Colonic mucosa (tissue), 4 donors: Measurements from ENCODE around the gene ZNF415. TPM values are rescaled to one million over a fixed set of nuclear protein-coding genes. Genes with fewer than 3 reads are reported as not detected.
"Not testable (repeated sequence)": the region's sequence is repeated elsewhere in the genome, so short reads cannot be mapped to it uniquely, and the experiment has no call there.

Experiments
- DNase-seq: peaks from one replicate; pipeline ENCODE4 v3.0.0-alpha.2; 2020
- H3K27ac ChIP-seq: fragments of 200-600 bp; one replicate; pipeline ENCODE4 v1.8.0; 2021
- H3K27me3 ChIP-seq: fragments of 200-600 bp; one replicate; pipeline ENCODE4 v1.8.0; 2021
- H3K36me3 ChIP-seq: fragments of 200-600 bp; one replicate; pipeline ENCODE4 v1.8.0; 2021
- H3K4me1 ChIP-seq: fragments of 200-600 bp; one replicate; pipeline ENCODE4 v1.8.0; 2021; ENCODE audit warnings: mild to moderate bottlenecking
- H3K4me3 ChIP-seq: fragments of 200-600 bp; one replicate; pipeline ENCODE4 v1.8.0; 2021
- H3K9ac ChIP-seq, 2 donors: one replicate each; pipeline ENCODE4 v1.7.0; 2013; ENCODE audit warnings: control low read depth in 2 of 2, low read depth in 2 of 2, low read length in 2 of 2
- H3K9me3 ChIP-seq: fragments of 200-600 bp; one replicate; pipeline ENCODE4 v1.8.0; 2021
- intact Hi-C: fragments of 100-400 bp; cut with DNase I; formaldehyde crosslinking; loops from one replicate; pipeline ENCODE4 v1.14.1; 2022
- total RNA-seq, 2 donors: library from RNA; stranded (reverse); fragmentation: NEBNext Ultra II Directional in 1 of 2; extraction: Animal tissue kit (Norgen Biotek cat#: 25700) in 1 of 2; gene quantifications; one replicate each; pipeline ENCODE4 v1.2.1, GENCODE V29; 2021
- TF ChIP-seq, protein P1 (sequence below): fragments of 200-600 bp; IDR thresholded peaks from one replicate; pipeline ENCODE4 v1.8.0; 2022; ENCODE audit warnings: antibody characterized with exemption, mild to moderate bottlenecking
- donor health status: healthy.
- donor health status: DM: no; HTN: no; CAD: no.
- donor health status: DM: no; HTN: no; CAD: no.

ZNF415 gene
- total RNA-seq, 2 donors from 2014 or later: 2.0 to 4.9 TPM

DNA sequence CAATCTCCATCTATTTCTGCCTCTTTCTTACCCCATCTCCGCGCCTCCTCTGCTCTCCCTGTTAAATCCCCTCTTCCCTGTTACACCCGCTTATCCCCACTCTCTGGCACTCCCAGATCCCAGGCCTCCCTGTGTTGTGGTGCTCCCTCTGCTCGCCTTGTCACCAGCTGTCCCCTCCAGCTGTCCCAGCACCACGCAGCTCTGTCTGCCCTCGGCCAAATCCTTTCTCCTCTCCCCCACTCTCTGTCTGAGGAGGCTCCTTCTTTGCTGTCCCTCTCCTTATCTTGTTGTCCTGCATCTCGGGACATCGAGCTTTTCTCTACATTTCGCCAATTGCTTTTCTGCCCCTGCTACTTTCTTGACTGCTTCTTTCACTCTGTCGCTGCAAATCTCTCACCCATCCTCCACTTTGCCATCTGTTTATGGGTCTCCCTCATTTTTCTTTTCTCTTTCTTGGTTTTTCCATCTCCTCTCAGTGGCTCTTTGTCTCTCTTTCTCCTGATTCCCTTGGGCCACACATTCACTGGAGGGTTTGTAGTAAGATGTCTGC lies 30.4 kb downstream of the ZNF415 start:
- Histone ChIP-seq H3K27ac (peak overlapping the region; percentile 87), H3K9ac (peak overlapping the region; percentile 86 to 93), H3K4me1 (peaks cover 9% of the 10 kb centered on the region), H3K27me3 (no peaks in the 10 kb centered on the region), H3K4me3 (peak overlapping the region; percentile 67), H3K36me3 (no peaks in the 10 kb centered on the region), H3K9me3 (no peaks in the 10 kb centered on the region)
- DNase-seq: no peak
- TF ChIP-seq, protein P1, sequence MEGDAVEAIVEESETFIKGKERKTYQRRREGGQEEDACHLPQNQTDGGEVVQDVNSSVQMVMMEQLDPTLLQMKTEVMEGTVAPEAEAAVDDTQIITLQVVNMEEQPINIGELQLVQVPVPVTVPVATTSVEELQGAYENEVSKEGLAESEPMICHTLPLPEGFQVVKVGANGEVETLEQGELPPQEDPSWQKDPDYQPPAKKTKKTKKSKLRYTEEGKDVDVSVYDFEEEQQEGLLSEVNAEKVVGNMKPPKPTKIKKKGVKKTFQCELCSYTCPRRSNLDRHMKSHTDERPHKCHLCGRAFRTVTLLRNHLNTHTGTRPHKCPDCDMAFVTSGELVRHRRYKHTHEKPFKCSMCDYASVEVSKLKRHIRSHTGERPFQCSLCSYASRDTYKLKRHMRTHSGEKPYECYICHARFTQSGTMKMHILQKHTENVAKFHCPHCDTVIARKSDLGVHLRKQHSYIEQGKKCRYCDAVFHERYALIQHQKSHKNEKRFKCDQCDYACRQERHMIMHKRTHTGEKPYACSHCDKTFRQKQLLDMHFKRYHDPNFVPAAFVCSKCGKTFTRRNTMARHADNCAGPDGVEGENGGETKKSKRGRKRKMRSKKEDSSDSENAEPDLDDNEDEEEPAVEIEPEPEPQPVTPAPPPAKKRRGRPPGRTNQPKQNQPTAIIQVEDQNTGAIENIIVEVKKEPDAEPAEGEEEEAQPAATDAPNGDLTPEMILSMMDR: no peak
- intact Hi-C loops: loop anchor here (5.0 kb wide), 1 partner anchor 90 kb away; the partner anchor contains the start of gene ZNF665

DNA sequence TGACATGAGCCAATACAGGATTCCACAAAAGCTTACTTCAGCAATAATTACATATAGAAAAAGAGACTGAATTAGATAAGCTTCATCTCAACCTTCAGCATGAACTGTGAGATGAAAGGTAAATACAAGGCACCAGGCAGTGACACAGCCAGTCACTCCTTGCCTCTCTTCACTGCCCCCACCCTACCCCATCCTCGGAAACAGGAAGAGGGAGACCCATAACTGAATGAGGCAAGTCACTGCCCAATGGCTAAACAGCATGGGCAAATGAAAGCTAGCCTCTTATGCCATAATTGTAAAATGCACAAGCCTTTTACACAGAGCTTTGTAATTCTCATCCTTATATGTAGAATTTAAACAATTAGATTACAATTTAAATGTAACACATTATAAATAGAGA lies 31.2 kb downstream of the ZNF415 start:
- H3K4me1 ChIP-seq: peaks cover 9% of the 10 kb centered on the region
- no peak overlapping the region for H3K27ac ChIP-seq
- intact Hi-C loops: loop anchor here (5.0 kb wide), 1 partner anchor 91 kb away; the partner anchor contains the start of gene ZNF665
- no peaks in the 10 kb centered on the region for H3K36me3 ChIP-seq
- DNase-seq: no peak
- no peak overlapping the region for H3K4me3 ChIP-seq
- H3K9ac ChIP-seq: no peak overlapping the region
- no peaks in the 10 kb centered on the region for H3K27me3 ChIP-seq
- TF ChIP-seq, protein P1: no peak
- no peaks in the 10 kb centered on the region for H3K9me3 ChIP-seq

DNA sequence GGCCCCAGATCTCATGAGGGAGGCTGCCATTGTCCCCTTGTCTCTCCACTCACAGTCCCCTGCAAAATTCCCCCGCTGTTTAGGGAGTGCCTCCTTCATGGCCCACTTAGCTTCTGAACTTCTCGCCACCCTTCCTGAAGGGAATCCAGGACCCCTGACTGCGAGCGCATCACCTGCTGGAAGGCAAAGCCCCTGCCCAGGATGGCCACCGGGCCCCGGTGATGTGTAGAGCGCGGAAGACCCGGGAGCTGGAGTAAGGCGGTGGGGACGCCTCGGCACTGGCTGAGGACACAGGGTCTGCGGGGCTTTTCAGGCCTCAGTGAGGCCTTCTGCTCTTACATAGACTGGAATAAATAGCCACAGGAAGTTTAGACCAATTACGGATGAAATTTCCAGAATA lies 34.1 kb downstream of the ZNF415 start:
- DNase-seq, H3K27me3 ChIP-seq, H3K9me3 ChIP-seq, H3K36me3 ChIP-seq, H3K27ac ChIP-seq, H3K9ac ChIP-seq, H3K4me3 ChIP-seq, H3K4me1 ChIP-seq, intact Hi-C loops: not testable (repeated sequence)

- H3K27me3 ChIP-seq, H3K4me1 ChIP-seq, H3K27ac ChIP-seq, H3K9ac ChIP-seq, DNase-seq, H3K36me3 ChIP-seq, H3K9me3 ChIP-seq, H3K4me3 ChIP-seq, intact Hi-C loops: not testable (repeated sequence)
Observed at GRCh38 chr19:53096982-53097690, 35.6 kb downstream of the ZNF415 start.

DNA sequence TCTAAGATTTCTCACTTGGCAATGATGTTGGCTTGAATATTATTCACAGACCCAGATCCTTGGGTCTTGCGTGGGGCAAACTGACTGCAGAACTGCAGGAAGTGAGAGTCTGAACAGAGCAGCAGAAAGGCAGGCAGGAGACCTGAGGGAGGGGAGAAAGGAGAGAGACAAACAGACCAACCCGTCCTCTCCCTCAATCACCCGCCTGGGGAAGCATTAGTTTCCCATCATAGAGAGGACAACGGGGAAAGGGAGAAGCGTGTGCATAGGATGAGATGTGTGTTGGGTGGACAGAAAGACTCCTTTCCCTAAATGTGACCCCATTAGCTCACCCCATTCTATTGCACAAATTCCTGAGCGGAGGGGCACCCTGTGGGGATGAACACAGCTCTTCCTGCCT lies 36.1 kb downstream of the ZNF415 start:
- intact Hi-C loops, H3K27ac ChIP-seq, H3K9ac ChIP-seq, DNase-seq, H3K27me3 ChIP-seq, H3K9me3 ChIP-seq, H3K36me3 ChIP-seq, H3K4me3 ChIP-seq, H3K4me1 ChIP-seq: not testable (repeated sequence)

- DNase-seq: no peak
- peaks cover 8% of the 10 kb centered on the region for H3K36me3 ChIP-seq
- no peak overlapping the region for H3K27ac ChIP-seq
Observed at GRCh38 chr19:53094754-53095575, 37.7 kb downstream of the ZNF415 start.

More at GRCh38 chr19:53094754-53095575, 37.7 kb downstream of the ZNF415 start:
- TF ChIP-seq, protein P1: no peak
- H3K9me3 ChIP-seq: no peaks in the 10 kb centered on the region
- intact Hi-C loops: no loop called here
- no peaks in the 10 kb centered on the region for H3K27me3 ChIP-seq
- H3K4me3 ChIP-seq: no peak overlapping the region
- H3K9ac ChIP-seq: no peak overlapping the region
- H3K4me1 ChIP-seq: no peaks in the 10 kb centered on the region
